Fibroblast of the aortic adventitia (primary cell): Measurements from ENCODE around the gene ZNF565. TPM values are rescaled to one million over a fixed set of nuclear protein-coding genes. Genes with fewer than 3 reads are reported as not detected.
"Not testable (repeated sequence)": the region's sequence is repeated elsewhere in the genome, so short reads cannot be mapped to it uniquely, and the experiment has no call there.

ENCODE experiments used
- DNase-seq: peaks from one replicate; pipeline ENCODE4 v3.0.0-alpha.2; 2010; ENCODE audit warnings: low read depth
- H3K4me3 ChIP-seq: 2 replicates; pipeline ENCODE4 v1.5.1; 2011; ENCODE audit warnings: low read depth, mild to moderate bottlenecking, control low read depth, low read length, moderate library complexity
- CTCF ChIP-seq: IDR thresholded peaks from 2 replicates; pipeline ENCODE4 v1.5.1; 2011; ENCODE audit warnings: mild to moderate bottlenecking, low read length, control low read depth, inconsistent platforms; ENCODE audit not compliant: insufficient read depth
- total RNA-seq: library from RNA; depleted of rRNA; stranded (reverse); fragments of >200 nt; gene quantifications from 2 replicates; pipeline ENCODE4 v1.2.3, GENCODE V29; 2012; ENCODE audit warnings: low replicate concordance

ZNF565 gene
- total RNA-seq, 1 donor, result 7.6 TPM

GRCh38 chr19:36236946-36237310 lies 22.5 kb upstream of the ZNF565 start:
- DNase-seq, result no peak
- H3K4me3 ChIP-seq, result no peak overlapping the region
- no peak for TF ChIP-seq CTCF

DNA sequence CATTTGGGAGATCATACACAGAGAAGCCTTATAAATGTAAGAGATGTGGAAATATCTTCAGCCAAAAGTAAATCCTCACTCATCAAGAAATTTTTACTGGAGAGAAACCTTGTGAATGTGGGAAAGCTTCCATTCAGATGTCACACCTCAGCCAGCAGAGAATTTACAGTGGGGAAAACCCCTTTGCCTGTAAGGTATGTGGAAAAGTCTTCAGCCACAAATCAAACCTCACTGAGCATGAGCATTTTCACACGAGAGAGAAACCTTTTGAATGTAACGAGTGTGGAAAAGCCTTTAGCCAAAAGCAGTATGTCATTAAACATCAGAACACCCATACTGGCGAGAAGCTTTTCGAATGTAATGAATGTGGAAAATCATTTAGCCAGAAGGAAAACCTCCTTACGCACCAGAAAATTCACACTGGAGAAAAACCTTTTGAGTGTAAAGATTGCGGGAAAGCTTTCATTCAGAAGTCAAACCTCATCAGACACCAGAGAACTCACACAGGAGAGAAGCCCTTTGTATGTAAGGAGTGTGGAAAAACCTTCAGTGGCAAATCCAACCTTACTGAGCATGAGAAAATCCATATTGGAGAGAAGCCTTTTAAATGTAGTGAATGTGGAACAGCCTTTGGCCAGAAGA lies 22.0 kb upstream of the ZNF565 start:
- H3K4me3 ChIP-seq, result no peak overlapping the region
- TF ChIP-seq CTCF, result no peak
- no peak for DNase-seq

DNA sequence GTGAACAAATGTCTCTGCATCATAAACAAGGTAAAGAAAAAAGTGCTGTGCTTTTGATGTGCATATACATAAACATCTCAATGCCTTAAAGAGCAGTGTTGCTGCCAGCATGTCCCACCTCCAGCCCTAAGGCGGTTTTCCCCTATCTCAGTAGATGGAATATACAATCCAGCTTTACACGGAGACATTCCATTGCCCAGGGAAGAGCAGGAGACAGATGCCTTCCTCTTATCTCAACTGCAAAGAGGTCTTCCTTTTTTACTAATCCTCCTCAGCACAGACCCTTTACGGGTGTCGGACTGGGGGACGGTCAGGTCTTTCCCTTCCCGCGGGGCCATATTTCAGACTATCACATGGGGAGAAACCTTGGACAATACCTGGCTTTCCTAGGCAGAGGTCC lies 19.2 kb upstream of the ZNF565 start:
- H3K4me3 ChIP-seq, DNase-seq: not testable (repeated sequence)

DNA sequence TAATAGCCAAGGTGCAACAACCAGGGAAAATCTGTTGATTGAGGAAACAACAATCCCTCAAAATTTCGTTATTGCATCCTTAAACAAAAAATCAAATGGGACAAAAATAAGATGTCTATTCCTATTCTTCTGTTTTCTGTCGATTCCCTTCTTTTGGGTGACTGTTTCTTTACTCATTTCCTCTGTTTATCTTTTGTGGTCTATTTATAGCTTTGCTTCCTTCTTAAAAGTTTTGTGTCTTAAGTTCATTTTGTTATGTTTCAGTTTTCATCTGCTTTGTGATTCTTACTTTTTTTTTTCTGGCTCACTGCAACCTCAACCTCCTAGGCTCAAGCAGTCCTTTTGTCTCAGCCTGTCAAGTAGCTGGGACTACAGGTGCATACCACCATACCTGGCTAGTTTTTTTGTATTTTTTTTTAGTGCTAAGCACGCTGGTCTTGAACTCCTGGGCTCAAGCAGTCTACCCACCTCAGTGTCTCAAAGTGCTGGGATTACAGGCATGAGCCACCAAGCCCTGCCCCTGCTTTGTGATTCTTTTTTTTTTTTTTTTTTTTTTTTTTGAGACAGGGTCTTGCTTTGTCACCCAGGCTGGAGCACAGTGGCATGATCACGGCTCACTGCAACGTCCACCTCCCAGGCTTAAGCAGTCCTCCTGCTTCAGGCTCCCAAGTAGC lies 10.9 kb upstream of the ZNF565 start:
- H3K4me3 ChIP-seq, result peak overlapping the region; percentile 10
- peak; percentile 63 for DNase-seq
- no peak for TF ChIP-seq CTCF

DNA sequence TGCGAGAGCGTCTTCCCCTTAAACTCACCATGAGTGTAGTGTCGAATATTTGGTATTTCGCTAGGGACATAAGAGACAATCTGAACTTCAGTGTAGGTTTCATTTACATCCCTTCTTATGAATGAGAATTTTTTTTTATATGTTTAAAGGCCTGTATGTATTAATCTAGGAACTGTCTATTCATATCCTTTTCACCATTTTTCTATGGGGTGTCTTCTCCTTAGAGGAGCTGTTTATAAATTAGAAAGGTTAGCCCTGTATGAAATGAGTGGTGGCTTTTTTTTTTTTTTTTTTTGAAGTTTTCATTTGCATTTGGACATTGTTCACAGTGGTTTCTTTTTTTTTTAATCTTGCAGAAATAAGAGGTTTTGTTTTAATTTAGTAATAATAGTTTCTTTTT lies 8.0 kb upstream of the ZNF565 start:
- DNase-seq, result no peak
- no peak overlapping the region for H3K4me3 ChIP-seq
- no peak for TF ChIP-seq CTCF

GRCh38 chr19:36221474-36221873 lies 7.0 kb upstream of the ZNF565 start:
- no peak overlapping the region for H3K4me3 ChIP-seq
- DNase-seq, result no peak
- no peak for TF ChIP-seq CTCF

- no peak for TF ChIP-seq CTCF
Measured at GRCh38 chr19:36215276-36216123, 1.0 kb upstream of the ZNF565 start.

More at GRCh38 chr19:36215276-36216123, 1.0 kb upstream of the ZNF565 start:
- peak; percentile 45 for DNase-seq
- H3K4me3 ChIP-seq, result peak overlapping the region; percentile 100
